Common myeloid progenitor, CD34-positive (primary cell): ENCODE results near the gene TECTA.

Source experiments
- CTCF ChIA-PET: fragments of 350-600 bp; sonication (Branson Sonifier 250); formaldehyde crosslinking; loops from one replicate; lab custom pipeline; 2021; ENCODE audit warnings: antibody characterized with exemption; lab: Charles Lee
- POLR2A ChIA-PET: fragments of 350-600 bp; sonication (Branson Sonifier 250); formaldehyde crosslinking; loops from one replicate; lab custom pipeline; 2021; ENCODE audit warnings: antibody characterized with exemption; lab: Charles Lee
- DNase-seq, 3 donors: peaks; one replicate each; pipeline versions ENCODE4 v3.0.0 to v3.0.0-alpha.2; 2013
- H3K27ac ChIP-seq, 2 experiments: 1 replicate in 1 of 2; 2 replicates in 1 of 2; pipeline ENCODE4 v1.7.0; 2013; ENCODE audit warnings: inconsistent platforms in 2 of 2, low read length in 2 of 2, mild to moderate bottlenecking in 2 of 2, low read depth in 1 of 2, moderate library complexity in 1 of 2; ENCODE audit not compliant: severe bottlenecking in 2 of 2, insufficient read depth in 1 of 2, poor library complexity in 1 of 2
- H3K27me3 ChIP-seq, 5 experiments: replicated peaks in 2 of 5; 1 replicate in 3 of 5; 2 replicates in 2 of 5; pipeline versions ENCODE4 v1.6.1 to v1.7.0; 2013; ENCODE audit warnings: low read length in 4 of 5, mild to moderate bottlenecking in 2 of 5, moderate library complexity in 2 of 5, inconsistent platforms in 1 of 5; ENCODE audit not compliant: insufficient read depth in 5 of 5, control insufficient read depth in 4 of 5
- H3K36me3 ChIP-seq, 4 experiments: 1 replicate in 2 of 4; 2 replicates in 2 of 4; pipeline versions ENCODE4 v1.6.1 to v1.7.0; 2013; ENCODE audit warnings: low read length in 3 of 4, control low read depth in 1 of 4, mild to moderate bottlenecking in 1 of 4; ENCODE audit not compliant: control insufficient read depth in 4 of 4, insufficient read depth in 4 of 4
- H3K4me1 ChIP-seq, 4 experiments: 1 replicate in 3 of 4; 2 replicates in 1 of 4; pipeline versions ENCODE4 v1.6.1 to v1.7.1; 2013; ENCODE audit warnings: low read length in 3 of 4, mild to moderate bottlenecking in 3 of 4, control low read depth in 1 of 4, inconsistent platforms in 1 of 4, moderate library complexity in 1 of 4; ENCODE audit not compliant: control insufficient read depth in 4 of 4, insufficient read depth in 4 of 4; ENCODE audit errors: control extremely low read depth in 1 of 4
- H3K4me3 ChIP-seq, 7 experiments: 1 replicate in 4 of 7; 2 replicates in 3 of 7; pipeline versions ENCODE4 v1.5.1 to v1.7.0; 2013; ENCODE audit warnings: mild to moderate bottlenecking in 7 of 7, low read length in 6 of 7, moderate library complexity in 6 of 7, inconsistent platforms in 2 of 7, low read depth in 2 of 7, control low read depth in 1 of 7; ENCODE audit not compliant: insufficient read depth in 4 of 7, control insufficient read depth in 1 of 7; ENCODE audit errors: extremely low read depth in 1 of 7
- H3K9me3 ChIP-seq, 5 experiments: 1 replicate in 4 of 5; 2 replicates in 1 of 5; pipeline versions ENCODE4 v1.6.1 to v1.7.1; 2013; ENCODE audit warnings: low read length in 4 of 5, mild to moderate bottlenecking in 2 of 5, inconsistent platforms in 1 of 5, low read depth in 1 of 5, moderate library complexity in 1 of 5; ENCODE audit not compliant: control insufficient read depth in 4 of 5, insufficient read depth in 2 of 5; ENCODE audit errors: control extremely low read depth in 1 of 5
- WGBS: methylation state at CpG from one replicate; pipeline ENCODE4 v1.1.5; 2013; ENCODE audit not compliant: insufficient coverage; 5-methylcytosine and 5-hydroxymethylcytosine counted together

Gene TECTA

GRCh38 chr11:121145826-121146225 lies 44.8 kb downstream of the TECTA start:
- ChIA-PET CTCF (no interaction called here), POLR2A (no interaction called here)
- 81% methylated on average over 11 of the region's 11 CpGs for WGBS
- Histone ChIP-seq H3K4me1 (no peaks in the 10 kb centered on the region), H3K4me3 (no peak overlapping the region), H3K36me3 (no peaks in the 10 kb centered on the region), H3K27ac (no peak overlapping the region), H3K9me3 (peaks cover 0 to 2% (median 0%) of the 10 kb centered on the region in 5 experiments), H3K27me3 (peaks cover 0 to 5% (median 0%) of the 10 kb centered on the region in 5 experiments)
- no peak for DNase-seq

- no CpG with 5 or more reads among the region's 2 CpGs for WGBS
- no peaks in the 10 kb centered on the region for H3K4me1 ChIP-seq
- peaks cover 0 to 2% (median 0%) of the 10 kb centered on the region in 5 experiments for H3K9me3 ChIP-seq
- no peak for DNase-seq
- peaks cover 0 to 6% (median 0%) of the 10 kb centered on the region in 5 experiments for H3K27me3 ChIP-seq
- no peak overlapping the region for H3K4me3 ChIP-seq
- ChIA-PET CTCF (no interaction called here), POLR2A (no interaction called here)
- H3K36me3 ChIP-seq: no peaks in the 10 kb centered on the region
- H3K27ac ChIP-seq: no peak overlapping the region
Measured at GRCh38 chr11:121149116-121149515, 48.1 kb downstream of the TECTA start.

- no peak overlapping the region for H3K27ac ChIP-seq
- H3K36me3 ChIP-seq: no peaks in the 10 kb centered on the region
- DNase-seq: no peak
- H3K27me3 ChIP-seq: peaks cover 0 to 4% (median 0%) of the 10 kb centered on the region in 5 experiments
- WGBS: 100% methylated on average over 1 of the region's 4 CpGs
- H3K4me1 ChIP-seq: no peaks in the 10 kb centered on the region
- ChIA-PET CTCF (interaction anchor here (0.6 kb wide), 1 partner anchor 620 kb away, joined by 3 read pairs; no protein-coding TSS in a partner anchor), POLR2A (no interaction called here)
- H3K9me3 ChIP-seq: peaks cover 0 to 2% (median 0%) of the 10 kb centered on the region in 5 experiments
- H3K4me3 ChIP-seq: no peak overlapping the region
Measured at GRCh38 chr11:121151207-121151688, 50.2 kb downstream of the TECTA start.

GRCh38 chr11:121152764-121153163 lies 51.7 kb downstream of the TECTA start:
- Histone ChIP-seq H3K4me3 (no peak overlapping the region), H3K27ac (no peak overlapping the region), H3K27me3 (peaks cover 0 to 6% (median 0%) of the 10 kb centered on the region in 5 experiments), H3K36me3 (no peaks in the 10 kb centered on the region), H3K9me3 (peaks cover 0 to 2% (median 0%) of the 10 kb centered on the region in 5 experiments), H3K4me1 (no peaks in the 10 kb centered on the region)
- ChIA-PET POLR2A (no interaction called here), CTCF (no interaction called here)
- 97% methylated on average over 15 of the region's 19 CpGs for WGBS
- no peak for DNase-seq

- DNase-seq: no peak
- peaks cover 0 to 7% (median 0%) of the 10 kb centered on the region in 5 experiments for H3K27me3 ChIP-seq
- H3K4me1 ChIP-seq: no peaks in the 10 kb centered on the region
- POLR2A ChIA-PET: no interaction called here
- 68% methylated on average over 8 of the region's 8 CpGs for WGBS
- no peaks in the 10 kb centered on the region for H3K36me3 ChIP-seq
- CTCF ChIA-PET: interaction anchor here (0.7 kb wide), 1 partner anchor 12 kb away, joined by 3 read pairs; no protein-coding TSS in a partner anchor
- H3K4me3 ChIP-seq: no peak overlapping the region
- H3K27ac ChIP-seq: no peak overlapping the region
- H3K9me3 ChIP-seq: peaks cover 0 to 2% (median 0%) of the 10 kb centered on the region in 5 experiments
Measured at GRCh38 chr11:121153472-121153871, 52.4 kb downstream of the TECTA start.

GRCh38 chr11:121154486-121155314 lies 53.7 kb downstream of the TECTA start:
- WGBS: 98% methylated on average over 11 of the region's 13 CpGs
- CTCF ChIA-PET: no interaction called here
- POLR2A ChIA-PET: no interaction called here
- Histone ChIP-seq H3K27me3 (peaks cover 0 to 9% (median 0%) of the 10 kb centered on the region in 5 experiments), H3K4me1 (no peaks in the 10 kb centered on the region), H3K36me3 (no peaks in the 10 kb centered on the region), H3K27ac (no peak overlapping the region), H3K9me3 (peaks cover 0 to 2% (median 0%) of the 10 kb centered on the region in 5 experiments), H3K4me3 (no peak overlapping the region)
- no peak for DNase-seq

- WGBS: 80% methylated on average over 31 of the region's 36 CpGs
- CTCF ChIA-PET: no interaction called here
- Histone ChIP-seq H3K27me3 (peaks cover 0 to 12% (median 0%) of the 10 kb centered on the region in 5 experiments), H3K9me3 (peaks cover 0 to 2% (median 0%) of the 10 kb centered on the region in 5 experiments), H3K4me3 (no peak overlapping the region), H3K27ac (no peak overlapping the region), H3K4me1 (no peaks in the 10 kb centered on the region), H3K36me3 (no peaks in the 10 kb centered on the region)
- no peak for DNase-seq
- POLR2A ChIA-PET: no interaction called here
Measured at GRCh38 chr11:121157756-121158155, 56.7 kb downstream of the TECTA start.
